HCT116 (cell line): Measurements from ENCODE around the gene C5orf46. TPM values are rescaled to one million over a fixed set of nuclear protein-coding genes. Genes with fewer than 3 reads are reported as not detected.

Experiments
- ATAC-seq: fragments of 200-7000 bp; cut with Tn5 transposase; 2 replicates; pipeline ENCODE4 v1.9.1; 2020; ENCODE audit warnings: mild to moderate bottlenecking, moderate library complexity
- BruUV-seq: library from RNA; stranded (reverse); fragments of 400-500 nt; replicated peaks from 2 replicates; lab custom pipeline; 2021; lab: Mats Ljungman, UMichigan
- CTCF ChIA-PET: fragments of 300-600 bp; sonication (Branson Sonifier 250); formaldehyde crosslinking; loops from one replicate; lab custom pipeline; 2021; ENCODE audit warnings: antibody characterized with exemption; lab: Charles Lee
- POLR2A ChIA-PET: fragments of 300-600, 350-600 bp; sonication (Branson Sonifier 250); formaldehyde crosslinking; loops from one replicate; lab custom pipeline; 2021; ENCODE audit warnings: antibody characterized with exemption; lab: Charles Lee
- RAD21 ChIA-PET, 2 experiments: fragments of 300-600 bp; sonication (Branson Sonifier 250); formaldehyde crosslinking; loops; one replicate each; lab custom pipeline; 2023; ENCODE audit warnings: low total read pairs in 2 of 2; ENCODE audit not compliant: uncharacterized antibody in 2 of 2, unreplicated experiment in 2 of 2, low non-redundant PET in 1 of 2; lab: Charles Lee
- DNase-seq: peaks from one replicate; pipeline ENCODE4 v3.0.0-alpha.2; 2010; ENCODE audit warnings: low read depth, low spot score
- H2AFZ ChIP-seq: fragments of 200-600 bp; shearing (Covaris generic), sonication (generic); 2 replicates; pipeline ENCODE4 v1.6.1; 2017; ENCODE audit warnings: low read depth, mixed run types, mixed read lengths, antibody characterized with exemption, low read length; ENCODE audit not compliant: poor library complexity, severe bottlenecking
- H3K27ac ChIP-seq: 2 replicates; pipeline ENCODE4 v1.5.1; 2012; ENCODE audit warnings: low read depth, low read length
- H3K27me3 ChIP-seq: fragments of 200-600 bp; sonication (generic); 2 replicates; pipeline ENCODE4 v1.6.1; 2016; ENCODE audit warnings: mixed run types, low read length, mixed read lengths; ENCODE audit not compliant: insufficient read depth
- H3K36me3 ChIP-seq, 2 experiments: fragments of 200-500 bp in 1 of 2; fragments of 200-600 bp in 1 of 2; sonication (Bioruptor generic) in 1 of 2; sonication (generic) in 1 of 2; 2 replicates each; pipeline versions ENCODE4 v1.5.1 to v1.6.1; 2014 to 2016; ENCODE audit warnings: low read length in 2 of 2, inconsistent platforms in 1 of 2, mixed read lengths in 1 of 2, mixed run types in 1 of 2; ENCODE audit not compliant: insufficient read depth in 2 of 2, control insufficient read depth in 1 of 2
- H3K4me1 ChIP-seq, 2 experiments: fragments of 200-600 bp in 1 of 2; sonication (generic) in 1 of 2; 2 replicates each; pipeline versions ENCODE4 v1.5.1 to v1.6.1; 2012 to 2017; ENCODE audit warnings: low read length in 2 of 2, inconsistent platforms in 1 of 2, mild to moderate bottlenecking in 1 of 2, mixed read lengths in 1 of 2, mixed run types in 1 of 2, moderate library complexity in 1 of 2; ENCODE audit not compliant: insufficient read depth in 2 of 2, control insufficient read depth in 1 of 2
- H3K4me2 ChIP-seq: fragments of 200-600 bp; sonication (generic); 2 replicates; pipeline ENCODE4 v1.6.1; 2017; ENCODE audit warnings: mixed run types, low read length, mixed read lengths
- H3K4me3 ChIP-seq, 2 experiments: fragments of 200-600 bp in 1 of 2; sonication (generic) in 1 of 2; replicated peaks in 1 of 2; 2 replicates each; pipeline ENCODE4 v1.5.1; 2011 to 2016; ENCODE audit warnings: low read length in 2 of 2, control low read depth in 1 of 2, low read depth in 1 of 2, mild to moderate bottlenecking in 1 of 2, mixed read lengths in 1 of 2, mixed run types in 1 of 2
- H3K79me2 ChIP-seq: fragments of 200-600 bp; sonication (generic); 2 replicates; pipeline ENCODE4 v1.6.1; 2017; ENCODE audit warnings: mild to moderate bottlenecking, mixed run types, low read length, moderate library complexity, mixed read lengths; ENCODE audit not compliant: insufficient read depth
- H3K9ac ChIP-seq: fragments of 200-600 bp; sonication (generic); 2 replicates; pipeline ENCODE4 v1.6.1; 2016; ENCODE audit warnings: low read length, mixed read lengths
- H3K9me2 ChIP-seq: fragments of 200-600 bp; sonication (generic), shearing (Covaris generic); 2 replicates; pipeline ENCODE4 v1.6.1; 2017; ENCODE audit warnings: mixed run types, mild to moderate bottlenecking, moderate library complexity; ENCODE audit not compliant: insufficient read depth
- H3K9me3 ChIP-seq, 2 experiments: fragments of 200-500 bp in 1 of 2; fragments of 200-600 bp in 1 of 2; sonication (Bioruptor generic) in 1 of 2; sonication (generic) in 1 of 2; 2 replicates each; pipeline ENCODE4 v1.6.1; 2014 to 2017; ENCODE audit warnings: low read length in 2 of 2, mixed read lengths in 2 of 2, inconsistent platforms in 1 of 2, low read depth in 1 of 2, mild to moderate bottlenecking in 1 of 2, mixed run types in 1 of 2, moderate library complexity in 1 of 2; ENCODE audit not compliant: control insufficient read depth in 1 of 2, insufficient read depth in 1 of 2
- H4K20me1 ChIP-seq: fragments of 200-600 bp; sonication (generic), shearing (Covaris generic); 2 replicates; pipeline ENCODE4 v1.6.1; 2017; ENCODE audit warnings: mixed run types, mild to moderate bottlenecking, moderate library complexity; ENCODE audit not compliant: insufficient read depth
- CBX3 ChIP-seq: IDR thresholded peaks from 2 replicates; pipeline ENCODE4 v1.6.1; 2012; ENCODE audit warnings: low read depth
- CEBPB ChIP-seq: IDR thresholded peaks from 2 replicates; pipeline ENCODE4 v1.6.1; 2012; ENCODE audit warnings: low read depth
- EGR1 ChIP-seq: IDR thresholded peaks from 2 replicates; pipeline ENCODE4 v1.6.1; 2012; ENCODE audit warnings: low read depth
- EZH2phosphoT487 ChIP-seq: fragments of 200-600 bp; IDR thresholded peaks from 2 replicates; pipeline ENCODE4 v1.6.1; 2018; ENCODE audit warnings: antibody characterized with exemption, borderline replicate concordance
- FOSL1 ChIP-seq: IDR thresholded peaks from 2 replicates; pipeline ENCODE4 v1.6.1; 2012; ENCODE audit warnings: low read depth
- MAX ChIP-seq: IDR thresholded peaks from 2 replicates; pipeline ENCODE4 v1.6.1; 2012
- POLR2A ChIP-seq: IDR thresholded peaks from 2 replicates; pipeline ENCODE4 v1.7.0; 2011; ENCODE audit warnings: borderline replicate concordance; ENCODE audit not compliant: insufficient read depth, insufficient read length; ENCODE audit errors: extremely low read depth
- RAD21 ChIP-seq: IDR thresholded peaks from 2 replicates; pipeline ENCODE4 v1.6.1; 2012; ENCODE audit warnings: low read depth, mild to moderate bottlenecking
- SRF ChIP-seq: IDR thresholded peaks from 2 replicates; pipeline ENCODE4 v1.6.1; 2012; ENCODE audit warnings: low read depth
- YY1 ChIP-seq: IDR thresholded peaks from 2 replicates; pipeline ENCODE4 v1.6.1; 2011; ENCODE audit warnings: low read length, low read depth, moderate library complexity, mild to moderate bottlenecking; ENCODE audit not compliant: insufficient replicate concordance; ENCODE audit errors: extremely low read depth
- ZBTB33 ChIP-seq: IDR thresholded peaks from 2 replicates; pipeline ENCODE4 v1.6.1; 2011; ENCODE audit warnings: mild to moderate bottlenecking, low read length, moderate library complexity; ENCODE audit not compliant: insufficient replicate concordance; ENCODE audit errors: extremely low read depth
- intact Hi-C: fragments of 100-400 bp; cut with micrococcal nuclease; formaldehyde crosslinking; loops from 2 replicates; pipeline ENCODE4 v1.10.0; 2022
- total RNA-seq: library from RNA; stranded (reverse); gene quantifications from one replicate; pipeline ENCODE4 v1.2.1, GENCODE V29; 2021; ENCODE audit not compliant: unreplicated experiment

C5orf46 gene
- total RNA-seq, 1 experiment from 2014 or later: not detected

GRCh38 chr5:147852365-147852764, 54.0 kb downstream of the C5orf46 start:
- no peaks in the 10 kb centered on the region for H3K9me2 ChIP-seq
- BruUV-seq: no TSS peak
- no peak for ATAC-seq
- H3K4me1 ChIP-seq: no peaks in the 10 kb centered on the region
- H3K9me3 ChIP-seq: no peaks in the 10 kb centered on the region
- H3K36me3 ChIP-seq: no peaks in the 10 kb centered on the region
- no peak overlapping the region for H3K4me3 ChIP-seq
- no peaks in the 10 kb centered on the region for H4K20me1 ChIP-seq
- H3K4me2 ChIP-seq: no peak overlapping the region
- H3K79me2 ChIP-seq: no peaks in the 10 kb centered on the region
- intact Hi-C loops: no loop called here
- H3K9ac ChIP-seq: no peak overlapping the region
- no peak overlapping the region for H3K27ac ChIP-seq
- RAD21 ChIA-PET: no interaction called here
- no peak for TF ChIP-seq SRF
- no peak for TF ChIP-seq FOSL1
- no peak for TF ChIP-seq ZBTB33
- no peak for TF ChIP-seq POLR2A
- TF ChIP-seq RAD21: no peak
- no peak for TF ChIP-seq EZH2phosphoT487
- TF ChIP-seq YY1: no peak
- TF ChIP-seq MAX: no peak
- no peak for TF ChIP-seq EGR1
- TF ChIP-seq CEBPB: no peak
- no peak for TF ChIP-seq CBX3
- H3K27me3 ChIP-seq: peaks cover 5% of the 10 kb centered on the region
- CTCF ChIA-PET: no interaction called here
- H2AFZ ChIP-seq: no peak overlapping the region
- DNase-seq: no peak
- POLR2A ChIA-PET: no interaction called here
